NCI-H1436 (cell line): ENCODE data around the gene BEND5.

Experiments used
- DNase-seq: peaks from one replicate; lab custom pipeline; 2025; lab: John Stamatoyannopoulos, UW

BEND5 gene

GRCh38 chr1:48680411-48681035 lies 96.2 kb downstream of the BEND5 start:
- DNase-seq, result no peak

GRCh38 chr1:48679859-48680258 lies 96.8 kb downstream of the BEND5 start:
- DNase-seq, result no peak

GRCh38 chr1:48678710-48679505 lies 97.8 kb downstream of the BEND5 start:
- no peak for DNase-seq
